GOT3 (cell line): Measurements from ENCODE around the gene CPVL.
"Not testable (repeated sequence)": the region's sequence is repeated elsewhere in the genome, so short reads cannot be mapped to it uniquely, and the experiment has no call there.

Experiments
- DNase-seq: peaks from one replicate; lab custom pipeline; 2025; ENCODE audit warnings: mixed read lengths; lab: John Stamatoyannopoulos, UW

CPVL gene

DNA sequence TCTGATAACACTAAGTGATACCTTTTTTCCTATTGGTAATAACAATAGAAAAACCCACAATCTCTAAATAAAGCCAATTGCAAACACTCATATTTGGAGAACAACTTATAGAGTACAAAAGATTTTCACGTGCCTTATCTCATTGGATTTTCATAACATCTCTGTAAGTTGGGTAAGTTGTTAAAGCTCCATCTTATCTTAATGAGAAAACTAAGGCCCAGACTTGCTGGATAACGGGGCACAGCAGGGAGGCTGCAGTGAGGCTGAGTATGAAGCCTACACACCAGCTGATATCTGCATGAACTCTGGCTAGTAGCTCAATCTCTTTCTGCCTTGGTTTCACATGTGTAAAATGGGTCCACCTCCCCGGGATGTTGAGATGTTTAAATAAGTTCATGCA, 26.8 kb downstream of the CPVL start:
- no peak for DNase-seq

DNA sequence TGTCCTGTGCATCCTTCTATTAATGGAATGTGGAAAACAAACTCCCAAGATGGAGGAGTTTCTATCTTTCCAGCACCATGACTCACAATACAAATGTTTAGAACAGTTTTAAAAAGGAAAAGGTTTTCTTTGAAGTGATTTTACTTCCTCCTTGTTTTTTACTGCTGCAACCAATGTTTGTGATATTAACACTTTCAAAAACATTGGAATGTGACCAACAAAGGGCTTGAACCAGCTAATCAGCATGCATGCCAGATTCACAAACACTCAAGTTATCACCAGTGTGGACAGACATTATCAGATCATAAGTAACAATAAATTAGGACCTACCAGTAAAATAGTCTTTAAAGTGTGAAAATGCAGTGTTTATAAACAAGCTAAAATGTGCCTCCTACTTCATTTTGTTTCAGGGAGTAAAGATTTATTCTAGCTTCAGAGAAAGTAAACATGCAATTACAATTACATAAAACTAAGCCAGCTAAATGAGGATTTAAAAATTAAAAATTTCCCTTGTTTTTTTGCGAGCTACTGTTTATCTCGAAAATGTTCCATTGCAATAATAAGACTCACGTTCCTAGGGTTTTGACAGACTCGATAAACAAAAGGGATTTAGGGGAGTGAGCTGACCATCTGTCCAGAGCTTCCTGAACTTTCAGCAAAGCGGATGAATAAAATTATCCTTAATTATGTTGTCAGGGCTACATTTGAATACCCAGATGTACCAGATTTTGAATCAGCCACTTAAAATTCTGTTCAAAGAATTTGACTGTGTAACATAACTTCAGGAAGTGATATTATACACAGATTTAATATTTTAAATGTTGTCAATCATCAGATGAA, 29.8 kb downstream of the CPVL start:
- DNase-seq = no peak

DNA sequence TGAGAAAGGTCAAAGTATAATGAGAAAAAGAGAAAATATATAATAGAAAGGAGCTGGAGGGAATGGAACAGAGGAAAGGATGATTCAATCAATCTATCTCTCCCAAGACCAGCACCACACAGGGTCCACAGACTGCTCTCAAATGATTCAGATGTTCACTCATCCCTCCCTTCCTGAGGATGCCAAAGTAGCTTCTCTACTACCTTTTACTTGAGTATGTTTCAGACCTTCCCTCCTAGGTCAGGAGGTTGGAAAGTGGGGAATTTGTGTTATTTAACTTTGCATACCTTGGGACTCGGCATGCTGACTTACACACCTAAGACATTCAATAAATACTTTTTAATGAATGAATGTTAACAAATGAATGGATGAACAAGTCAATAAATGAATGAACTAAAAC, 30.6 kb downstream of the CPVL start:
- DNase-seq = no peak

DNA sequence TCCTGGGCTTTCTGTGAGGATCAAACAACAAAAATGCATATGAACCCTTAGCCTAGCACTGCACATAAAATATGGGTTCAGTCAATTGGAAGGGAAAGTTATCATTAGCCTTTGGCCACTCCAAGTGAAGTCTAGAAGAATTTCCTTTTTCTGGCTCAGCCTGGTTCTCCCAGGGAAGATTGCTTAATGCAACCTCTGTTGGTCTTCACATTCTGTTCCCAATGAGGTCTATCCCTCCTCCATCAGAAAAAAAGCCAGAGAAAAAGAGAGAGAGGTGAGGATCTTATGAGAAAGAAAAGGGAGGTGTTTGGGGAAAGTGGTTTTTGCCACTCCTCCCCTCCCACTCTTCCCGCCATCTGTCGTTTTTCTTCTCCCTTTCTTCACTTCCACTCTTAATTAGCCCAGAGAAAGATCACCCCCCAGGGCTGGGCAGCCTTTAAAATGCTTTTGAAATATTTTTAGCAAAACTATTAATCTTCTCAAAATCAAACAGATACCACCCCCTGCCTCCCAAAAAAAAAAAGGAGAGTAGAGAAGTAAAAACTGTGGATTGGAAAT, 31.1 kb downstream of the CPVL start:
- no peak for DNase-seq

- not testable (repeated sequence) for DNase-seq
Measured at GRCh38 chr7:29114266-29114665, 32.1 kb downstream of the CPVL start.

GRCh38 chr7:29113384-29114102, 32.8 kb downstream of the CPVL start:
- no peak for DNase-seq

DNA sequence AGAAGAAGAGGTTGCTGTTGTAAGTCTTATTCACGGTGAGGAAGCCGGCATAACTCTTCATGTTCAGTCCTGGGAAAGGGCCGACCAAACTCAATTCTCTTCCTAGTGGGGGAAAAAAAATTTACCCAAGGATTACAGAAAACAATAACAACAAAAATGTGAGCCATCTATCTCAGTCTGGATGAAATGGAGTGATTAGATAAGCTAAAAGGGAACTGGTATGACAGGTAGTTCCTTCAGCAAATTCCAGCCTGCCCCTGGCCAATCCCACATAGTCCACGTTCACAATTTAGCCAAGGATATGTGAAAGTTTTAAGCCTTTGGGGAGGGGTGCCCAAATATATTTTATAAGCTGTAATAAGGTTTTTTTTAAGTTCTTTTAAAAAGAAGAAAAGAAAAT, 33.6 kb downstream of the CPVL start:
- no peak for DNase-seq

GRCh38 chr7:29109899-29110298, 36.4 kb downstream of the CPVL start:
- DNase-seq = no peak

DNA sequence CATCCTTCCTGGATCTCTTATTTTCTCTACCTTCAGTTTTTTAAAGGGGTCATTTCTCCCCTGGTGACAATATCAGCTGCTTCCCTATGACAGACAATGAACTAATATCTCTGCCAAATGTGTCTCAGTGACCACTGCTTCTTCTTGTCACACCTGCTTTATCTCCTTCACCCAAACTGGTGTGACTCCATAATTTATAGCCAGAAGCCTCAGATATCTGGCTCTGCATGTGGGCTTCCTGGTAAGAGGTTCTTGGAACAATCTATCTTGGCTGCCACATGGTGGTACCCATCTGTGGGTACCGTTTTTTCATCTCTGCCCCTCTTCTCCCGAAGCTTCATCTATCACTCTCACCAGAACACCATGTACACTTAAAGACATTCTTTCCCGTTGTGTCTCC, 37.0 kb downstream of the CPVL start:
- no peak for DNase-seq

DNA sequence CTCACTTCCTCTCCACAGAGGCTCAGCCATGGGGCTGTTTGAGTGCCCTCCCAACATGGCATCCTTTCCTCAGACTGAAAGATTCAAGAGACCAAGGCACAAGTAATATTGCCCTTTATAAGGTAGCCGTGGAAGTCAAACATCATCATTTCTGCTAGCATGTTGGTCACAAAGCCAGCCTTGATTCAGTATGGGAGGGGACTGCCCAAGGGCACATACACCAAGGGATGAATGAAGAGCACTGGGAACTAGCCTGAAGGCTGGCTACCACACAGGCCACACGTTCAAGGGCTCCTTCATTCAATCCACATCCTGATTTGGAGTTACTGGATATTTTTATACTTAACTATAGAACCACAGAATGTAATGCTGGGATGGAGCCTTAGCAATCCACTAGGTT, 39.3 kb downstream of the CPVL start:
- no peak for DNase-seq

GRCh38 chr7:29106669-29106988, 39.7 kb downstream of the CPVL start:
- DNase-seq = no peak

- DNase-seq = no peak
Measured at GRCh38 chr7:29105752-29106668, 40.3 kb downstream of the CPVL start.

DNA sequence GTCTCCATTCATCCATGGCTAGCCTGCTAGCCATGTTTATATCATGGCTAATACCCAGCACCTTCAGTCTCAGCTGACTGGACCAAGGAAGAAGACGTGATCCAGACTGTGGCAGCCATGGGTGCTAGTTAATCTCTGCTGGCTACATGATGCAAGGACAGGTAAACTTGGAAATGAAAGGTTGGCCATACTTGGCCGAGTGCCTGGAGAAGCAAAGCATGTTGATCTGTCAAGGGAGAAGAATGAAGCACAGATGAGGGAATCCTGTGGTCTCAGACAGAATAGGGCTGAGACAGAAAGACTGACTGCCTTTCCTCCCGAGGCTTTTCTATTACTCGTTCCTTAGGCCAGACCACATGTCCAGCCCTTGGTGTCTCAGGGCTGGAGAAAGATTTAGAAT, 41.1 kb downstream of the CPVL start:
- no peak for DNase-seq

DNA sequence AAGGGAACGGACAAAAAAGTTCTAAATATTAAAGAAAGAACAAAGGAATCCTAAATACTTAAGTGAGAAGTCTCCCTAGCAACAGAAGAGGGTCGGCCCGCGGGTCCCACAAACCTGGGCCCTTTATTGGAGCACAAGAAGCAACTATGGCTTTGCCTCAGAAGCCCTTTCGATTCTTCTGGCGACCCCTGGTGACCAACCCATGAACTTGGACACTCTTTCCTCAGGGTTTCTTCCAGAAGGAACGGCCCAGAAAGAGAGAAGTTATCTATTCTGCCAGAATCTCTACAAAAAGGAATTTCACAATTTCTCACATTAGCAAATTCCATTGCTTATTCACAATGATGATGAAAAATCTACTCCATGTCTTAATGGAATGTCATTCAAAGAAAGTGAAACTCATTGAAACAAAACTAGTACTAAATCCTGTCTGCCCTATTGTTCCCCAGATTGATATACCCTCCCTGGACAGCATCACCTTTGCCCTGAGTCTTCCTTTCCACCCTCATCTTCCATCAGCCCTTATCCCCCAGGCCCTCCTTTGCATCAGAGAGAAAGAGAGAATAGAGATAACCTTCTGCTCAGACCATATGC, 43.7 kb downstream of the CPVL start:
- peak; percentile 52 for DNase-seq

- no peak for DNase-seq
Measured at GRCh38 chr7:29100924-29101323, 45.4 kb downstream of the CPVL start.

GRCh38 chr7:29099896-29100847, 46.2 kb downstream of the CPVL start:
- DNase-seq = no peak

DNA sequence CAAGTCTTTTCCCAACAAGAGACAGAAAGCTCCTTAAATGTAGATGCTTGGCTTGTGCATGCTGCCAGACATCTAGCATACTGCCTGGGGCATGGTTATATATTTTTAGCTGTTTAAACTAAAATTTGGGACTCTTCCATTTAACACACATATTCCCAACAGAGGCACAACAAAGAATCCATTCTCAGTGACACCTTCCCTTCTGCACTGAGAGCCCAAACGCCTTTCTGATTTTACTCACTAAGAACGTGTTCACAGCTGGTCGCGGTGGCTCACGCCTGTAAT, 49.9 kb downstream of the CPVL start:
- no peak for DNase-seq

GRCh38 chr7:29095631-29096445, 50.5 kb downstream of the CPVL start:
- DNase-seq = no peak

DNA sequence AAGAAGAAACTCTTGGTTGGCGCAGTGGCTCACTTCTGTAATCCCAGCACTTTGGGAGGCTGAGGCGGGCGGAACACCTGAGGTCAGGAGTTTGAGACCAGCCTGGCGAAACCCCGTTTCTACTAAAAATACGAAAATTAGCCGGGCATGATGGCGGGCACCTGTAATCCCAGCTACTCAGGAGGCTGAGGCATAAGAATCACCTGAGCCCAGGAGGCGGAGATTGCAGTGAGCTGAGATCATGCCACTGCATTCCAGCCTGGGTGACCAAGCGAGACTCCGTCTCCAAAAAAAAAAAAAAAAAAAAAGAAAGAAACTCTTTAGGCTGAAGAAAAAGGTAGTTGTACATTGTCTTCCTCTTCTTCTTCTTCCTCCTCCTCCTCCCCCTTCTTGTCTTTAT, 53.2 kb downstream of the CPVL start:
- DNase-seq = not testable (repeated sequence)

DNA sequence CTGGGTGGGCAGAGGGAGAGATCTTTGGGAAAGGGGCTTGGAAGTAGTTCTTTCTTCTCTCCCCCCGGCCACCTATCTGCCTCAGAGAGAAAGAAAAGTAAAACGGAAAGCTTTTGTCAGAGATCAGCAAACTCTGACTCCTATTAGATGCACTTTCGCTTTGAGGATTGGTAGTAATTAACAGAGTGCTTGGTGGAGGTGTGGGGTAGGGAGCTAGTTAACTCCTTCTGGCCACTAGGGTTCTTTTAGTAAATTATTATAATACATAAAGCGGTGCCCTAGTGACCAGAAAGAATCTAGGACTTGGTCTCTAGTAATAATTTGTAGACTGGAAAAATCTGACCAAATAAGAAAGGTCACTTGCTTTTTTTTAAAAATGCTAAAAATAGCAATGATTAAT, 54.6 kb downstream of the CPVL start:
- DNase-seq = no peak
